Panc1 (cell line): ENCODE measurements around the gene NID2. TPM values are rescaled to one million over a fixed set of nuclear protein-coding genes. Genes with fewer than 3 reads are reported as not detected.

ENCODE experiments used
- ATAC-seq: fragments of 200-7000 bp; cut with Tn5 transposase; 2 replicates; pipeline ENCODE4 v1.9.1; 2020; ENCODE audit warnings: mild to moderate bottlenecking, moderate library complexity
- BruUV-seq: library from RNA; stranded (reverse); fragments of 400-500 nt; replicated peaks from 2 replicates; lab custom pipeline; 2021; lab: Mats Ljungman, UMichigan
- CTCF ChIA-PET: fragments of 300-600 bp; sonication (Branson Sonifier 250); formaldehyde crosslinking; loops from one replicate; lab custom pipeline; 2022; ENCODE audit warnings: antibody characterized with exemption; lab: Charles Lee
- POLR2A ChIA-PET: fragments of 300-600 bp; sonication (Branson Sonifier 250); formaldehyde crosslinking; loops from one replicate; lab custom pipeline; 2022; ENCODE audit warnings: antibody characterized with exemption; lab: Charles Lee
- DNase-seq: peaks from one replicate; pipeline ENCODE4 v3.0.0-alpha.2; 2010; ENCODE audit warnings: low read depth, low spot score
- H3K27ac ChIP-seq: 2 replicates; pipeline ENCODE4 v1.5.1; 2011; ENCODE audit warnings: mild to moderate bottlenecking, low read length, inconsistent platforms
- H3K27me3 ChIP-seq: fragments of 200-500 bp; sonication (Bioruptor generic); 2 replicates; pipeline ENCODE4 v1.6.0; 2014; ENCODE audit warnings: low read length, inconsistent platforms; ENCODE audit not compliant: control insufficient read depth, insufficient read depth
- H3K36me3 ChIP-seq: fragments of 200-500 bp; sonication (Bioruptor generic); 2 replicates; pipeline ENCODE4 v1.5.1; 2014; ENCODE audit warnings: inconsistent platforms, mild to moderate bottlenecking, low read length, moderate library complexity; ENCODE audit not compliant: control insufficient read depth, insufficient read depth
- H3K4me1 ChIP-seq: 2 replicates; pipeline ENCODE4 v1.5.1; 2011; ENCODE audit warnings: inconsistent platforms, mild to moderate bottlenecking, low read length, moderate library complexity; ENCODE audit not compliant: control insufficient read depth, insufficient read depth
- H3K4me3 ChIP-seq, 2 experiments: 2 replicates each; pipeline ENCODE4 v1.5.1; 2011 to 2012; ENCODE audit warnings: low read depth in 2 of 2, low read length in 2 of 2, mild to moderate bottlenecking in 2 of 2, inconsistent platforms in 1 of 2, moderate library complexity in 1 of 2
- H3K9me3 ChIP-seq: fragments of 200-500 bp; sonication (Bioruptor generic); 2 replicates; pipeline ENCODE4 v1.5.1; 2014; ENCODE audit warnings: low read depth, mild to moderate bottlenecking, inconsistent platforms, low read length, moderate library complexity; ENCODE audit not compliant: control insufficient read depth, insufficient read depth
- CTCF ChIP-seq: fragments of 450-650 bp; IDR thresholded peaks from 2 replicates; pipeline ENCODE4 v1.5.1; 2017; ENCODE audit warnings: mild to moderate bottlenecking
- POLR2AphosphoS5 ChIP-seq: IDR thresholded peaks from 2 replicates; pipeline ENCODE4 v1.6.1; 2012; ENCODE audit warnings: mild to moderate bottlenecking, low read depth, low read length, moderate library complexity
- REST ChIP-seq, 2 experiments: IDR thresholded peaks; 2 replicates each; pipeline ENCODE4 v1.6.1; 2011 to 2012; ENCODE audit warnings: low read depth in 2 of 2, control low read depth in 1 of 2, low read length in 1 of 2, mild to moderate bottlenecking in 1 of 2, moderate library complexity in 1 of 2; ENCODE audit not compliant: insufficient read depth in 1 of 2
- SIN3A ChIP-seq: IDR thresholded peaks from 2 replicates; pipeline ENCODE4 v1.6.1; 2012; ENCODE audit warnings: low read depth, mild to moderate bottlenecking, low read length, moderate library complexity, borderline replicate concordance; ENCODE audit not compliant: insufficient read depth
- TCF7L2 ChIP-seq: IDR thresholded peaks from 2 replicates; pipeline ENCODE4 v1.6.1; 2011; ENCODE audit warnings: mild to moderate bottlenecking, low read depth, low read length, inconsistent platforms
- in situ Hi-C: cut with HindIII; loops from 2 replicates; pipeline ENCODE4 v1.10.0; 2016; ENCODE audit warnings: low sequenced_read_pairs, low pct_unique_long_range_greater_than_20kb
- intact Hi-C: fragments of 100-400 bp; cut with micrococcal nuclease; formaldehyde crosslinking; loops from one replicate; pipeline ENCODE4 v1.10.0; 2022; ENCODE audit not compliant: unreplicated experiment
- total RNA-seq: library from RNA; stranded (reverse); gene quantifications from one replicate; pipeline ENCODE4 v1.2.1, GENCODE V29; 2021; ENCODE audit not compliant: unreplicated experiment

NID2 gene
- total RNA-seq, 1 experiment from 2014 or later = 0.36 TPM

GRCh38 chr14:52064174-52064573, 4.7 kb downstream of the NID2 start:
- CTCF ChIA-PET = no interaction called here
- no peaks in the 10 kb centered on the region for H3K9me3 ChIP-seq
- no peak overlapping the region for H3K27ac ChIP-seq
- POLR2A ChIA-PET = no interaction called here
- no peaks in the 10 kb centered on the region; the same call in none of the 2 replicates for H3K36me3 ChIP-seq
- TF ChIP-seq SIN3A (no peak), CTCF (no peak), TCF7L2 (no peak), POLR2AphosphoS5 (no peak), REST (IDR thresholded peaks at IDR 0.05; ENCODE audit: insufficient read depth in 1 of 2, low read depth in 2 of 2, low read length in 1 of 2) (no peak)
- H3K4me3 ChIP-seq = no peak overlapping the region
- in situ Hi-C loops = no loop called here
- DNase-seq (no peak), ATAC-seq (no peak)
- BruUV-seq = no TSS peak
- intact Hi-C loops = no loop called here
- H3K4me1 ChIP-seq = no peaks in the 10 kb centered on the region
- peaks cover 17% of the 10 kb centered on the region for H3K27me3 ChIP-seq

GRCh38 chr14:52063052-52063462, 5.8 kb downstream of the NID2 start:
- no peak overlapping the region for H3K27ac ChIP-seq
- no TSS peak for BruUV-seq
- TF ChIP-seq SIN3A = no peak
- no peaks in the 10 kb centered on the region for H3K4me1 ChIP-seq
- ChIA-PET CTCF (no interaction called here), POLR2A (no interaction called here)
- DNase-seq (no peak), ATAC-seq (no peak)
- H3K4me3 ChIP-seq = no peak overlapping the region
- no peaks in the 10 kb centered on the region; the same call in none of the 2 replicates for H3K36me3 ChIP-seq
- in situ Hi-C loops (no loop called here), intact Hi-C loops (no loop called here)
- H3K9me3 ChIP-seq = no peaks in the 10 kb centered on the region
- H3K27me3 ChIP-seq = peaks cover 17% of the 10 kb centered on the region

GRCh38 chr14:52061890-52062289, 7.0 kb downstream of the NID2 start:
- H3K4me3 ChIP-seq = no peak overlapping the region
- no peaks in the 10 kb centered on the region for H3K4me1 ChIP-seq
- H3K9me3 ChIP-seq = no peaks in the 10 kb centered on the region
- no peak overlapping the region for H3K27ac ChIP-seq
- DNase-seq (no peak), ATAC-seq (no peak)
- in situ Hi-C loops (no loop called here), intact Hi-C loops (no loop called here)
- BruUV-seq = no TSS peak
- ChIA-PET POLR2A (no interaction called here), CTCF (no interaction called here)
- H3K27me3 ChIP-seq = peaks cover 9% of the 10 kb centered on the region
- H3K36me3 ChIP-seq = no peaks in the 10 kb centered on the region; the same call in 1 of the 2 replicates
- TF ChIP-seq POLR2AphosphoS5 = no peak
